A549 (cell line): ENCODE data around the gene TTYH2. TPM values are rescaled to one million over a fixed set of nuclear protein-coding genes. Genes with fewer than 3 reads are reported as not detected.
"Not testable (repeated sequence)": the region's sequence is repeated elsewhere in the genome, so short reads cannot be mapped to it uniquely, and the experiment has no call there.

Experiments
- ATAC-seq, 2 experiments: fragments of 200-7000 bp in 1 of 2; fragments of >200 bp in 1 of 2; cut with Nextera tagmentation in 1 of 2; cut with Tn5 transposase in 1 of 2; 3 replicates each; pipeline versions ENCODE4 v1.8.0 to v1.9.1; 2018 to 2020; ENCODE audit warnings: mild to moderate bottlenecking in 1 of 2, moderate library complexity in 1 of 2
- CTCF ChIA-PET: fragments of 300-600 bp; sonication (Branson Sonifier 250); formaldehyde crosslinking; extraction: SDS; loops from one replicate; lab custom pipeline; 2021; ENCODE audit warnings: antibody characterized with exemption, inconsistent platforms; lab: Yijun Ruan, JAX
- POLR2A ChIA-PET: fragments of 350-600 bp; formaldehyde crosslinking; extraction: SDS; loops from one replicate; lab custom pipeline; 2021; ENCODE audit warnings: antibody characterized with exemption, inconsistent platforms; lab: Yijun Ruan, JAX
- DNase-seq, 2 experiments: peaks; one replicate each; pipeline versions ENCODE4 v3.0.0 to v3.0.0-alpha.2; 2011 to 2016; ENCODE audit warnings: low read depth in 1 of 2, low spot score in 1 of 2
- FAIRE-seq: peaks from 2 replicates; lab custom pipeline; 2011; peaks lifted over from hg19 to GRCh38; lab: Jason Lieb, UNC
- H3K27ac ChIP-seq, 2 experiments: fragments of >200 bp; sonication (Bioruptor Twin); formaldehyde crosslinking; 3 replicates each; pipeline ENCODE4 v1.5.1; 2016 to 2017
- H3K4me1 ChIP-seq: fragments of >200 bp; sonication (Bioruptor Twin); formaldehyde crosslinking; 3 replicates; pipeline ENCODE4 v1.6.1; 2016
- H3K4me2 ChIP-seq: fragments of >200 bp; sonication (Bioruptor Twin); formaldehyde crosslinking; 3 replicates; pipeline ENCODE4 v1.6.1; 2016
- H3K4me3 ChIP-seq: fragments of >200 bp; sonication (Bioruptor Twin); formaldehyde crosslinking; 3 replicates; pipeline ENCODE4 v1.5.1; 2016
- H3K9me3 ChIP-seq: fragments of >200 bp; sonication (Bioruptor Twin); formaldehyde crosslinking; 3 replicates; pipeline ENCODE4 v1.6.1; 2016
- CEBPB ChIP-seq, 2 experiments: fragments of >200 bp in 1 of 2; sonication (Bioruptor Twin) in 1 of 2; formaldehyde crosslinking in 1 of 2; IDR thresholded peaks; 2 replicates each; pipeline ENCODE4 v1.6.1; 2012 to 2016
- EHMT2 ChIP-seq: fragments of 200-600 bp; sonication (generic); IDR thresholded peaks from 2 replicates; pipeline ENCODE4 v1.6.1; 2016; ENCODE audit warnings: antibody characterized with exemption, low read depth, mild to moderate bottlenecking, moderate library complexity
- FOSB ChIP-seq: fragments of 250-450 bp; sonication (Bioruptor Pico); IDR thresholded peaks from 2 replicates; pipeline ENCODE4 v1.5.0; 2020; ENCODE audit warnings: mild to moderate bottlenecking, moderate library complexity
- FOSL2 ChIP-seq, 2 experiments: fragments of 450-650 bp in 1 of 2; fragments of >200 bp in 1 of 2; sonication (Bioruptor Twin) in 1 of 2; formaldehyde crosslinking; IDR thresholded peaks; 2 replicates each; pipeline versions ENCODE4 v1.5.0 to v1.6.1; 2016 to 2020; ENCODE audit warnings: mild to moderate bottlenecking in 1 of 2, moderate library complexity in 1 of 2
- JUN ChIP-seq, 2 experiments: fragments of >200 bp; sonication (Bioruptor Twin); formaldehyde crosslinking; IDR thresholded peaks; 2 replicates in 1 of 2; 3 replicates in 1 of 2; pipeline ENCODE4 v1.6.1; 2016 to 2017
- KDM1A ChIP-seq: fragments of 200-600 bp; sonication (generic); IDR thresholded peaks from 2 replicates; pipeline ENCODE4 v1.6.1; 2016; ENCODE audit warnings: low read depth, mild to moderate bottlenecking
- MAFK ChIP-seq: fragments of 450-650 bp; IDR thresholded peaks from 2 replicates; pipeline ENCODE4 v1.6.1; 2014; ENCODE audit not compliant: partially characterized antibody
- PHF8 ChIP-seq: fragments of 200-600 bp; sonication (generic); IDR thresholded peaks from 2 replicates; pipeline ENCODE4 v1.6.1; 2016; ENCODE audit warnings: low read depth, mild to moderate bottlenecking, antibody characterized with exemption, moderate library complexity, borderline replicate concordance
- RARB ChIP-seq: fragments of 250-450 bp; sonication (Bioruptor Pico); IDR thresholded peaks from 2 replicates; pipeline ENCODE4 v1.8.0; 2021; ENCODE audit warnings: mild to moderate bottlenecking, moderate library complexity
- RCOR1 ChIP-seq: fragments of 150-350 bp; IDR thresholded peaks from 2 replicates; pipeline ENCODE4 v1.6.1; 2014; ENCODE audit warnings: antibody characterized with exemption, low read length, low read depth
- RFX5 ChIP-seq: fragments of 450-650 bp; IDR thresholded peaks from 2 replicates; pipeline ENCODE4 v1.7.1; 2014; ENCODE audit warnings: antibody characterized with exemption, mild to moderate bottlenecking, moderate library complexity
- SMC3 ChIP-seq: fragments of >200 bp; sonication (Bioruptor Twin); formaldehyde crosslinking; IDR thresholded peaks from 3 replicates; pipeline ENCODE4 v1.6.1; 2018; ENCODE audit warnings: inconsistent platforms
- SREBF2 ChIP-seq: fragments of 450-650 bp; IDR thresholded peaks from 2 replicates; pipeline ENCODE4 v1.6.1; 2014; ENCODE audit warnings: mild to moderate bottlenecking, moderate library complexity
- TFCP2L1 ChIP-seq: fragments of 250-450 bp; sonication (Bioruptor Pico); IDR thresholded peaks from 2 replicates; pipeline ENCODE4 v1.5.0; 2021; ENCODE audit warnings: mild to moderate bottlenecking
- ZNF302 ChIP-seq: fragments of 250-450 bp; sonication (Bioruptor Pico); IDR thresholded peaks from 2 replicates; pipeline ENCODE4 v1.9.0; 2021; ENCODE audit warnings: inconsistent platforms, mild to moderate bottlenecking, moderate library complexity
- ZSCAN20 ChIP-seq: fragments of 250-450 bp; sonication (Bioruptor Pico); IDR thresholded peaks from 2 replicates; pipeline ENCODE4 v1.8.0; 2022; ENCODE audit warnings: mild to moderate bottlenecking, moderate library complexity
- WGBS: methylation state at CpG from one replicate; pipeline ENCODE4 v1.1.6; 2017; ENCODE audit errors: missing lambda C conversion rate; 5-methylcytosine and 5-hydroxymethylcytosine counted together
- polyA plus RNA-seq, 4 experiments: library from polyadenylated mRNA; depleted of rRNA in 3 of 4; stranded (reverse); fragments of >200 nt; fragmentation: RNase III in 1 of 4; extraction: RNeasy Plus Mini Kit Qiagen cat#74134 plus additional on column Dnase treatment in 1 of 4; gene quantifications; 2 replicates in 3 of 4; 3 replicates in 1 of 4; pipeline ENCODE4 v1.2.3, GENCODE V29; 2011 to 2017
- TF ChIP-seq, protein P1 (sequence below): fragments of 450-650 bp; IDR thresholded peaks from 2 replicates; pipeline ENCODE4 v1.6.1; 2014; ENCODE audit warnings: antibody characterized with exemption
- TF ChIP-seq, protein P2 (sequence below): fragments of 200-600 bp; sonication (generic); IDR thresholded peaks from 2 replicates; pipeline ENCODE4 v1.6.1; 2016; ENCODE audit warnings: antibody characterized with exemption, mild to moderate bottlenecking, moderate library complexity
- TF ChIP-seq, protein P3 (sequence below): fragments of >200 bp; sonication (Bioruptor Twin); formaldehyde crosslinking; IDR thresholded peaks from 2 replicates; pipeline ENCODE4 v1.6.1; 2016

The TTYH2 gene
- polyA plus RNA-seq, 2 of the 4 experiments (the other 2 are of a cell fraction): 1.4 to 1.7 TPM

DNA sequence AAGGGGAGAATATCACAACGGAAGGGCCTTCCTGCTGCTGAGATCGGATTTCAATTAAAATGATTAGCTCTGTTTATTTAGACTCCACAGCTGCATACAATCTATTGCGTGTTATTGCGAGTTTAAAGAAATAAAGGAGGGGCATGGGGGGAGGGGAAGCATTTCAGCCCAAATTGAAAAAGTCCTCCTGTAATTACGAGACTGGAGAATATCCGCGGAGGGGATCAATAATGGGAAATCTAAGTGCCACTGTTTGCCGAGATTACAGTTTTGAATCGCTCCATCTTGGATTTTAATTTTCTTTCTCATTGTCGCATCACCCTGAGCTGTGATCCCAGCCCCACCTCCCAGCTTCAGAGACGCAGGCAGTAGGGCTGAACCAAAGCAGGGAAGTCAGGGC, 25.6 kb upstream of the TTYH2 start:
- CTCF ChIA-PET: interaction anchor here (0.6 to 17.0 kb wide), 6 partner anchors 11 to 758 kb away, joined by 3 to 215 read pairs (median 6); partner anchors contain the start of gene RPL38
- ATAC-seq (no peak), FAIRE-seq (no peak), DNase-seq (no peak)
- Histone ChIP-seq H3K4me1 (peaks cover 15% of the 10 kb centered on the region), H3K27ac (no peak overlapping the region; a peak in 1 of 6 replicates), H3K4me3 (no peak overlapping the region), H3K4me2 (no peak overlapping the region), H3K9me3 (no peaks in the 10 kb centered on the region)
- POLR2A ChIA-PET: no interaction called here
- TF ChIP-seq CEBPB (IDR thresholded peaks at IDR 0.05) (no peak), RARB (no peak), MAFK (no peak), RFX5 (no peak), ZSCAN20 (no peak), FOSB (CRISPR knock-in tag) (no peak), KDM1A (no peak), JUN (IDR thresholded peaks at IDR 0.05) (no peak), ZNF302 (CRISPR knock-in tag) (no peak), TFCP2L1 (CRISPR knock-in tag) (no peak), PHF8 (no peak), FOSL2 (IDR thresholded peaks at IDR 0.05) (no peak), FOSL2 (CRISPR knock-in tag; IDR thresholded peaks at IDR 0.05) (no peak), RCOR1 (no peak), SMC3 (no peak)
- 60% methylated on average over 11 of the region's 11 CpGs for WGBS

DNA sequence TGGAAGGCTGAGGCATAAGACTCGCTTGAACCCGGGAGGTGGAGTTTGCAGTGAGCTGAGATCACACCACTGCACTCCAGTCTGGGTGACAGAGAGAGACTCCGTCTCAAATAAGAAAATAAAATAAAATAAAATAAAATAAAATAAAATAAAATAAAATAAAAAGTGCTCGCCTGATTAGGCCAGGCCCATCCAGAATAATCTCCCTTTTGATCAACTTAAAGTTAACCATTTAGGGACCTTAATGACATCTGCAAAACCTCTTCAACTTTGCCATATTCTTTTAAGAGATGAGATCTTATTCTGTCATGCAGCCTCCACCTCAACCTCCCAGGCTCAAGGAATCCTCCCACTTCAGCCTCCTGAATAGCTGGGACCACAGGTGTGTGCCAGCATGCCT, 24.7 kb upstream of the TTYH2 start:
- CTCF ChIA-PET: interaction anchor here (1.2 to 17.0 kb wide), 4 partner anchors 12 to 759 kb away, joined by 5 to 215 read pairs (median 32); partner anchors contain the start of gene RPL38
- FAIRE-seq, ATAC-seq, H3K4me2 ChIP-seq, H3K9me3 ChIP-seq, POLR2A ChIA-PET, H3K27ac ChIP-seq, H3K4me3 ChIP-seq, DNase-seq: not testable (repeated sequence)
- H3K4me1 ChIP-seq: peaks cover 23% of the 10 kb centered on the region
- WGBS: 33% methylated on average over 4 of the region's 4 CpGs

DNA sequence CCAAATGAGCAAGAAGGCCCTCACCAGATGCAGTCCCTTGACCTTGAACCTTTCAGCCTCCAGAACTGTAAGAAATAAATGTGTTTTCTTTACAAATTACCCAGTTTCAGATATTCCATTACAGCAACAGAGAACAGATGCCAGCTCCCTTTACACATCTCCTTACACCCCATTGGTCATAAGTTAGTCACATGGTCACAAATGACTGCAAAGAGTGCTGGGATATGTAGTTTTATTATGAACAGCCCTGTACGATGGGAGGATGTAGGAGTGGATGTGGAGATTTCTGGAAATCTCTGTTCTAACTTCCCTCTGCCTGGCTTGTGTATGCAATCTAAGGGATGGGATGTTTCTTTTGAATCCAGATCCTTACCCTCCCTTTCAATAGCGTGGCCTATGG, 23.2 kb upstream of the TTYH2 start:
- ChIA-PET POLR2A (interaction anchor here (4.6 kb wide), 1 partner anchor 14 kb away, joined by 20 read pairs; the partner anchor contains the start of gene RPL38), CTCF (interaction anchor here (0.6 to 17.0 kb wide), 6 partner anchors 9 to 643 kb away, joined by 3 to 215 read pairs (median 10); partner anchors contain the start of gene RPL38)
- no peak overlapping the region for H3K4me3 ChIP-seq
- WGBS: 16% methylated on average over 2 of the region's 2 CpGs
- peaks cover 30% of the 10 kb centered on the region for H3K4me1 ChIP-seq
- TF ChIP-seq, protein P1, sequence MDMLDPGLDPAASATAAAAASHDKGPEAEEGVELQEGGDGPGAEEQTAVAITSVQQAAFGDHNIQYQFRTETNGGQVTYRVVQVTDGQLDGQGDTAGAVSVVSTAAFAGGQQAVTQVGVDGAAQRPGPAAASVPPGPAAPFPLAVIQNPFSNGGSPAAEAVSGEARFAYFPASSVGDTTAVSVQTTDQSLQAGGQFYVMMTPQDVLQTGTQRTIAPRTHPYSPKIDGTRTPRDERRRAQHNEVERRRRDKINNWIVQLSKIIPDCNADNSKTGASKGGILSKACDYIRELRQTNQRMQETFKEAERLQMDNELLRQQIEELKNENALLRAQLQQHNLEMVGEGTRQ: peak; percentile 74
- TF ChIP-seq SREBF2: no peak
- FAIRE-seq (peak; percentile 96), ATAC-seq (peak; percentile 71 to 90; a peak in 5 of 6 replicates), DNase-seq (peak; percentile 73 to 89)
- no peak overlapping the region for H3K4me2 ChIP-seq
- no peaks in the 10 kb centered on the region for H3K9me3 ChIP-seq
- no peak overlapping the region; a peak in 1 of 6 replicates for H3K27ac ChIP-seq

DNA sequence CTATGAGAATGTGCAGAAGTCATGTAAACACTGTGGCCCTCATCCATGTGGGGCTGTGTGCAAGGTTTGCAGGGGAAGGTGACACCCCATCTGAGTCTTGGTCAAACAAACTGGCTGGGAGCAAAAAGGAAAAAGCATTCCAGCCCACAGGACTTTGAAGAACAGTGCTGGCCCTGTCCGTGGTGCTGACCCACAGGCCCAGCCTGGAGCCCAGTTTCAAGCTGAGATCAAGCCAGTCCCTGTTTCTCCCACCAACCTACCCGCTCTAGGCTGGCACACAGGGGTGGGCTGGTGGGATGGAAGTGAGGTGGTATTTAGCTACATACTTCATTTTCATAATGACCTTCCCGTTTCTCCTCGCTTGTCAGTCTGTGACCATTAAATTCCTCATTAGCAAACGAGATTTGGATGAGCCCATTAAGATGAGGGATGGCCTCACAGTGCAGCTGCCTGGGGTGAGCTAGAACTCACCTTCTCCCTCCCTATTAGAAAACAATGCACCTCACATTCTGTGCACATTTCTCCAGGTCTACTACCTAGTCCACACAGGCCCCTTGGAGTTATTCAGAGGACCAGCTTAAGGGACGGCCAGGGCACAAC, 22.5 kb upstream of the TTYH2 start:
- WGBS: 58% methylated on average over 6 of the region's 6 CpGs
- Histone ChIP-seq H3K4me2 (no peak overlapping the region), H3K27ac (peak overlapping the region in 1 of 2 experiments; percentile 80; a peak in 1 of 6 replicates), H3K9me3 (no peaks in the 10 kb centered on the region)
- ChIA-PET POLR2A (interaction anchor here (0.6 to 4.6 kb wide), 2 partner anchors 11 to 13 kb away, joined by 3 to 20 read pairs; partner anchors contain the start of gene RPL38), CTCF (interaction anchor here (0.7 to 17.0 kb wide), 6 partner anchors 10 to 821 kb away, joined by 3 to 215 read pairs (median 12); partner anchors contain the start of gene RPL38)
- no peak for FAIRE-seq
- TF ChIP-seq KDM1A: no peak
- TF ChIP-seq, protein P2, sequence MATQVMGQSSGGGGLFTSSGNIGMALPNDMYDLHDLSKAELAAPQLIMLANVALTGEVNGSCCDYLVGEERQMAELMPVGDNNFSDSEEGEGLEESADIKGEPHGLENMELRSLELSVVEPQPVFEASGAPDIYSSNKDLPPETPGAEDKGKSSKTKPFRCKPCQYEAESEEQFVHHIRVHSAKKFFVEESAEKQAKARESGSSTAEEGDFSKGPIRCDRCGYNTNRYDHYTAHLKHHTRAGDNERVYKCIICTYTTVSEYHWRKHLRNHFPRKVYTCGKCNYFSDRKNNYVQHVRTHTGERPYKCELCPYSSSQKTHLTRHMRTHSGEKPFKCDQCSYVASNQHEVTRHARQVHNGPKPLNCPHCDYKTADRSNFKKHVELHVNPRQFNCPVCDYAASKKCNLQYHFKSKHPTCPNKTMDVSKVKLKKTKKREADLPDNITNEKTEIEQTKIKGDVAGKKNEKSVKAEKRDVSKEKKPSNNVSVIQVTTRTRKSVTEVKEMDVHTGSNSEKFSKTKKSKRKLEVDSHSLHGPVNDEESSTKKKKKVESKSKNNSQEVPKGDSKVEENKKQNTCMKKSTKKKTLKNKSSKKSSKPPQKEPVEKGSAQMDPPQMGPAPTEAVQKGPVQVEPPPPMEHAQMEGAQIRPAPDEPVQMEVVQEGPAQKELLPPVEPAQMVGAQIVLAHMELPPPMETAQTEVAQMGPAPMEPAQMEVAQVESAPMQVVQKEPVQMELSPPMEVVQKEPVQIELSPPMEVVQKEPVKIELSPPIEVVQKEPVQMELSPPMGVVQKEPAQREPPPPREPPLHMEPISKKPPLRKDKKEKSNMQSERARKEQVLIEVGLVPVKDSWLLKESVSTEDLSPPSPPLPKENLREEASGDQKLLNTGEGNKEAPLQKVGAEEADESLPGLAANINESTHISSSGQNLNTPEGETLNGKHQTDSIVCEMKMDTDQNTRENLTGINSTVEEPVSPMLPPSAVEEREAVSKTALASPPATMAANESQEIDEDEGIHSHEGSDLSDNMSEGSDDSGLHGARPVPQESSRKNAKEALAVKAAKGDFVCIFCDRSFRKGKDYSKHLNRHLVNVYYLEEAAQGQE: peak; percentile 96
- no peak for TF ChIP-seq RCOR1
- TF ChIP-seq, protein P3, sequence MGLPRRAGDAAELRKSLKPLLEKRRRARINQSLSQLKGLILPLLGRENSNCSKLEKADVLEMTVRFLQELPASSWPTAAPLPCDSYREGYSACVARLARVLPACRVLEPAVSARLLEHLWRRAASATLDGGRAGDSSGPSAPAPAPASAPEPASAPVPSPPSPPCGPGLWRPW: no peak
- TF ChIP-seq EHMT2: peak; percentile 50; the same call in 1 of the 2 replicates
- TF ChIP-seq, all 56 proteins: peak for 2
- ATAC-seq: peak; percentile 31 to 47; a peak in 4 of 6 replicates
- peak in 1 of 2 experiments; percentile 29 for DNase-seq
- Histone ChIP-seq H3K4me1 (peaks cover 30% of the 10 kb centered on the region), H3K4me3 (no peak overlapping the region)
